Astrocyte (in vitro differentiated cells and primary cell): ENCODE results near the gene NR6A1.

Source experiments
- EZH2 ChIP-seq: IDR thresholded peaks from 2 replicates; pipeline ENCODE4 v1.6.1; 2012; ENCODE audit warnings: mild to moderate bottlenecking, low read length, inconsistent platforms; ENCODE audit not compliant: insufficient read depth
- TF ChIP-seq, protein P1 (sequence below): IDR thresholded peaks from 2 replicates; pipeline ENCODE4 v1.5.1; 2011; ENCODE audit warnings: low read depth, mild to moderate bottlenecking, inconsistent platforms, low read length, moderate library complexity; ENCODE audit not compliant: insufficient read depth

DNA sequence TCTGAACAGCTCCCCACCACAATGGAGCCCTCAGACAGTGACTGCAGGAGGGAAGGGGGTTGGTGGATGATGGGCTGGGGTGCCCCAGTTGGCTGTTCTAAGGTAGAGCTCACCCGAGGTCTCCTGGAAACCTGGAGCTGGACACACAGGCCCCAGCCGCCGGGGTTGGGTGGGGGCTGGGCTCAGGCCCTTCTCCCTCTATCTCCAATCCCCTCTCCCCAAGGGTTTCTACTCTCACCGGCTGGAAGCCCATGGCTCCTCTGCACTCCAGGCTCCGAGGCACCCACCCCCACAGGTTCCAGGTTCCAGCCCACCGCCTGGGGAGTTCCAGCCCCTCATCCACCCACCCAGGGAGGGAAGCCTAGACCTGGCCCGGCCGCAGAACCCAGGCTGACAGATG, 264.7 kb downstream of the NR6A1 start:
- TF ChIP-seq, protein P1, sequence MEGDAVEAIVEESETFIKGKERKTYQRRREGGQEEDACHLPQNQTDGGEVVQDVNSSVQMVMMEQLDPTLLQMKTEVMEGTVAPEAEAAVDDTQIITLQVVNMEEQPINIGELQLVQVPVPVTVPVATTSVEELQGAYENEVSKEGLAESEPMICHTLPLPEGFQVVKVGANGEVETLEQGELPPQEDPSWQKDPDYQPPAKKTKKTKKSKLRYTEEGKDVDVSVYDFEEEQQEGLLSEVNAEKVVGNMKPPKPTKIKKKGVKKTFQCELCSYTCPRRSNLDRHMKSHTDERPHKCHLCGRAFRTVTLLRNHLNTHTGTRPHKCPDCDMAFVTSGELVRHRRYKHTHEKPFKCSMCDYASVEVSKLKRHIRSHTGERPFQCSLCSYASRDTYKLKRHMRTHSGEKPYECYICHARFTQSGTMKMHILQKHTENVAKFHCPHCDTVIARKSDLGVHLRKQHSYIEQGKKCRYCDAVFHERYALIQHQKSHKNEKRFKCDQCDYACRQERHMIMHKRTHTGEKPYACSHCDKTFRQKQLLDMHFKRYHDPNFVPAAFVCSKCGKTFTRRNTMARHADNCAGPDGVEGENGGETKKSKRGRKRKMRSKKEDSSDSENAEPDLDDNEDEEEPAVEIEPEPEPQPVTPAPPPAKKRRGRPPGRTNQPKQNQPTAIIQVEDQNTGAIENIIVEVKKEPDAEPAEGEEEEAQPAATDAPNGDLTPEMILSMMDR, result no peak
- TF ChIP-seq EZH2, result no peak
